Duodenal mucosa (tissue), 2 donors: Measurements from ENCODE around the gene TRERF1.
"Not testable (repeated sequence)": the region's sequence is repeated elsewhere in the genome, so short reads cannot be mapped to it uniquely, and the experiment has no call there.

Experiments used
- H3K27ac ChIP-seq: one replicate; pipeline ENCODE4 v1.7.0; 2013; ENCODE audit warnings: low read depth, low read length
- H3K27me3 ChIP-seq, 2 donors: one replicate each; pipeline ENCODE4 v1.7.0; 2013; ENCODE audit warnings: low read length in 2 of 2, control low read depth in 1 of 2; ENCODE audit not compliant: insufficient read depth in 2 of 2, control insufficient read depth in 1 of 2
- H3K36me3 ChIP-seq, 2 donors: one replicate each; pipeline ENCODE4 v1.7.0; 2013; ENCODE audit warnings: low read length in 2 of 2, control low read depth in 1 of 2; ENCODE audit not compliant: insufficient read depth in 2 of 2, control insufficient read depth in 1 of 2
- H3K4me1 ChIP-seq, 2 donors: one replicate each; pipeline ENCODE4 v1.7.0; 2013; ENCODE audit warnings: low read length in 2 of 2, control low read depth in 1 of 2; ENCODE audit not compliant: insufficient read depth in 2 of 2, control insufficient read depth in 1 of 2
- H3K4me3 ChIP-seq, 2 donors: one replicate each; pipeline ENCODE4 v1.7.0; 2013; ENCODE audit warnings: low read length in 2 of 2, low read depth in 1 of 2
- H3K9ac ChIP-seq, 2 donors: one replicate each; pipeline ENCODE4 v1.7.0; 2013; ENCODE audit warnings: low read length in 2 of 2, low read depth in 1 of 2
- H3K9me3 ChIP-seq, 2 donors: one replicate each; pipeline ENCODE4 v1.7.0; 2013; ENCODE audit warnings: low read length in 2 of 2, control low read depth in 1 of 2; ENCODE audit not compliant: control insufficient read depth in 1 of 2

TRERF1 gene

GRCh38 chr6:42449917-42450476 is 1.7 kb downstream of the TRERF1 start:
- no peaks in the 10 kb centered on the region for H3K36me3 ChIP-seq
- H3K27ac ChIP-seq = no peak overlapping the region
- H3K9ac ChIP-seq = peak overlapping the region; percentile 28 to 58
- no peaks in the 10 kb centered on the region for H3K9me3 ChIP-seq
- H3K4me1 ChIP-seq = peaks cover 31 to 34% of the 10 kb centered on the region in 2 donors
- no peaks in the 10 kb centered on the region for H3K27me3 ChIP-seq
- H3K4me3 ChIP-seq = peak overlapping the region; percentile 83 to 90

GRCh38 chr6:42448927-42449659 is 2.6 kb downstream of the TRERF1 start:
- H3K4me3 ChIP-seq = peak overlapping the region; percentile 30 to 83
- peak overlapping the region; percentile 22 to 29 for H3K9ac ChIP-seq
- no peaks in the 10 kb centered on the region for H3K9me3 ChIP-seq
- H3K36me3 ChIP-seq = no peaks in the 10 kb centered on the region
- H3K4me1 ChIP-seq = peaks cover 25 to 27% of the 10 kb centered on the region in 2 donors
- no peaks in the 10 kb centered on the region for H3K27me3 ChIP-seq
- no peak overlapping the region for H3K27ac ChIP-seq

- no peak overlapping the region for H3K27ac ChIP-seq
- peaks cover 18 to 23% of the 10 kb centered on the region in 2 donors for H3K4me1 ChIP-seq
- H3K9me3 ChIP-seq = no peaks in the 10 kb centered on the region
- peak overlapping the region in 1 of 2 donors; percentile 22 for H3K9ac ChIP-seq
- H3K4me3 ChIP-seq = peak overlapping the region; percentile 30 to 83
- no peaks in the 10 kb centered on the region for H3K27me3 ChIP-seq
- H3K36me3 ChIP-seq = no peaks in the 10 kb centered on the region
Measured at GRCh38 chr6:42448391-42448790, 3.3 kb downstream of the TRERF1 start.

- H3K4me1 ChIP-seq = peaks cover 12 to 21% of the 10 kb centered on the region in 2 donors
- no peak overlapping the region for H3K9ac ChIP-seq
- H3K9me3 ChIP-seq = no peaks in the 10 kb centered on the region
- H3K27me3 ChIP-seq = no peaks in the 10 kb centered on the region
- H3K36me3 ChIP-seq = no peaks in the 10 kb centered on the region
- no peak overlapping the region for H3K4me3 ChIP-seq
- no peak overlapping the region for H3K27ac ChIP-seq
Measured at GRCh38 chr6:42446996-42447395, 4.7 kb downstream of the TRERF1 start.

GRCh38 chr6:42446370-42446769 is 5.4 kb downstream of the TRERF1 start:
- Histone ChIP-seq H3K27ac (no peak overlapping the region), H3K4me1 (peaks cover 12 to 25% of the 10 kb centered on the region in 2 donors), H3K9ac (no peak overlapping the region), H3K4me3 (no peak overlapping the region), H3K27me3 (no peaks in the 10 kb centered on the region), H3K36me3 (no peaks in the 10 kb centered on the region), H3K9me3 (no peaks in the 10 kb centered on the region)

GRCh38 chr6:42445955-42446354 is 5.8 kb downstream of the TRERF1 start:
- not testable (repeated sequence) for H3K27ac ChIP-seq, H3K4me3 ChIP-seq, H3K27me3 ChIP-seq, H3K9me3 ChIP-seq, H3K9ac ChIP-seq, H3K36me3 ChIP-seq
- peaks cover 12 to 29% of the 10 kb centered on the region in 2 donors for H3K4me1 ChIP-seq

GRCh38 chr6:42443312-42444060 is 8.2 kb downstream of the TRERF1 start:
- no peaks in the 10 kb centered on the region for H3K27me3 ChIP-seq
- H3K27ac ChIP-seq = no peak overlapping the region
- H3K4me3 ChIP-seq = no peak overlapping the region
- H3K4me1 ChIP-seq = peaks cover 0 to 14% of the 10 kb centered on the region in 2 donors
- no peaks in the 10 kb centered on the region for H3K9me3 ChIP-seq
- H3K36me3 ChIP-seq = no peaks in the 10 kb centered on the region
- H3K9ac ChIP-seq = no peak overlapping the region

- Histone ChIP-seq H3K4me3 (no peak overlapping the region), H3K27me3 (no peaks in the 10 kb centered on the region), H3K9me3 (no peaks in the 10 kb centered on the region), H3K27ac (no peak overlapping the region), H3K9ac (no peak overlapping the region), H3K36me3 (no peaks in the 10 kb centered on the region), H3K4me1 (peaks cover 0 to 14% of the 10 kb centered on the region in 2 donors)
Measured at GRCh38 chr6:42441697-42442081, 10.0 kb downstream of the TRERF1 start.

GRCh38 chr6:42440778-42441696 is 10.7 kb downstream of the TRERF1 start:
- H3K27ac ChIP-seq = peak overlapping the region; percentile 13

More at GRCh38 chr6:42440778-42441696, 10.7 kb downstream of the TRERF1 start:
- Histone ChIP-seq H3K36me3 (no peaks in the 10 kb centered on the region), H3K9me3 (no peaks in the 10 kb centered on the region), H3K4me1 (peaks cover 0 to 14% of the 10 kb centered on the region in 2 donors), H3K4me3 (no peak overlapping the region), H3K27me3 (no peaks in the 10 kb centered on the region), H3K9ac (no peak overlapping the region)
